Brain pericyte (primary cell): ENCODE results near the gene KIAA0319L.
"Not testable (repeated sequence)": the region's sequence is repeated elsewhere in the genome, so short reads cannot be mapped to it uniquely, and the experiment has no call there.

Experiments
- DNase-seq: peaks from one replicate; pipeline ENCODE4 v3.0.0-alpha.2; 2012; ENCODE audit warnings: low read depth, low spot score

The KIAA0319L gene

GRCh38 chr1:35557118-35557610 is at the start of gene KIAA0319L:
Gene KIAA0319L (minus strand): TSS chr1:35557403. CDS start chr1:35554491, 2,912 bp downstream.
- no peak for DNase-seq

GRCh38 chr1:35605867-35606182 is 48.6 kb upstream of the KIAA0319L start:
- DNase-seq: no peak

GRCh38 chr1:35605071-35605866 is 48.1 kb upstream of the KIAA0319L start:
- no peak for DNase-seq

GRCh38 chr1:35603941-35604340 is 46.7 kb upstream of the KIAA0319L start:
- no peak for DNase-seq

- DNase-seq: no peak
Measured at GRCh38 chr1:35603468-35603867, 46.3 kb upstream of the KIAA0319L start.

- no peak for DNase-seq
Measured at GRCh38 chr1:35600593-35600992, 43.4 kb upstream of the KIAA0319L start.

GRCh38 chr1:35599411-35599810 is 42.2 kb upstream of the KIAA0319L start:
- DNase-seq: no peak

- no peak for DNase-seq
Measured at GRCh38 chr1:35598895-35599294, 41.7 kb upstream of the KIAA0319L start.

GRCh38 chr1:35597870-35598269 is 40.7 kb upstream of the KIAA0319L start:
- DNase-seq: no peak

- no peak for DNase-seq
Measured at GRCh38 chr1:35595684-35596083, 38.5 kb upstream of the KIAA0319L start.

- DNase-seq: no peak
Measured at GRCh38 chr1:35594005-35594760, 37.0 kb upstream of the KIAA0319L start.

GRCh38 chr1:35592991-35593769 is 36.0 kb upstream of the KIAA0319L start:
- DNase-seq: no peak

- no peak for DNase-seq
Measured at GRCh38 chr1:35591211-35591610, 34.0 kb upstream of the KIAA0319L start.

GRCh38 chr1:35590476-35591040 is 33.4 kb upstream of the KIAA0319L start:
- no peak for DNase-seq

- no peak for DNase-seq
Measured at GRCh38 chr1:35589516-35590427, 32.6 kb upstream of the KIAA0319L start.

GRCh38 chr1:35588197-35588910 is 31.2 kb upstream of the KIAA0319L start:
- no peak for DNase-seq

- no peak for DNase-seq
Measured at GRCh38 chr1:35587736-35588135, 30.5 kb upstream of the KIAA0319L start.

- no peak for DNase-seq
Measured at GRCh38 chr1:35586808-35587207, 29.6 kb upstream of the KIAA0319L start.

GRCh38 chr1:35585805-35586204 is 28.6 kb upstream of the KIAA0319L start:
- not testable (repeated sequence) for DNase-seq

GRCh38 chr1:35585281-35585680 is 28.1 kb upstream of the KIAA0319L start:
- DNase-seq: no peak
